OCI-LY7 (cell line): ENCODE results near the gene NCAPH2. TPM values are rescaled to one million over a fixed set of nuclear protein-coding genes. Genes with fewer than 3 reads are reported as not detected.
A peak's percentile ranks its signal among the peaks of the same experiment; 100 is the strongest.

Source experiments
- BruUV-seq: library from RNA; stranded (reverse); fragments of 400-500 nt; replicated peaks from 2 replicates; lab custom pipeline; 2021; lab: Mats Ljungman, UMichigan
- CTCF ChIA-PET: fragments of 300-600 bp; sonication (Branson Sonifier 250); formaldehyde crosslinking; loops from one replicate; lab custom pipeline; 2022; ENCODE audit warnings: antibody characterized with exemption; ENCODE audit not compliant: unreplicated experiment; lab: Charles Lee
- POLR2A ChIA-PET: fragments of 300-600 bp; sonication (Branson Sonifier 250); formaldehyde crosslinking; loops from one replicate; lab custom pipeline; 2022; ENCODE audit warnings: antibody characterized with exemption; lab: Charles Lee
- DNase-seq: peaks from one replicate; pipeline ENCODE4 v3.0.0-alpha.2; 2015; ENCODE audit warnings: low spot score
- H2AFZ ChIP-seq: fragments of 200-600 bp; sonication (generic), shearing (Covaris generic); 2 replicates; pipeline ENCODE4 v1.6.1; 2014; ENCODE audit warnings: mild to moderate bottlenecking, antibody characterized with exemption, low read length, moderate library complexity
- H3K27ac ChIP-seq: fragments of 200-600 bp; sonication (generic); 2 replicates; pipeline ENCODE4 v1.5.1; 2014; ENCODE audit warnings: mixed run types, low read depth, mild to moderate bottlenecking, moderate library complexity, low read length, inconsistent platforms; ENCODE audit not compliant: poor library complexity, severe bottlenecking
- H3K36me3 ChIP-seq: fragments of 200-600 bp; sonication (generic); 2 replicates; pipeline ENCODE4 v1.6.1; 2014; ENCODE audit warnings: mild to moderate bottlenecking, antibody characterized with exemption, low read length, moderate library complexity, mixed read lengths; ENCODE audit not compliant: insufficient read depth
- H3K4me1 ChIP-seq: fragments of 200-600 bp; sonication (generic); 2 replicates; pipeline ENCODE4 v1.5.1; 2014; ENCODE audit warnings: mild to moderate bottlenecking, low read length; ENCODE audit not compliant: insufficient read depth, poor library complexity, severe bottlenecking
- H3K4me2 ChIP-seq: fragments of 200-600 bp; sonication (generic); 2 replicates; pipeline ENCODE4 v1.6.1; 2014; ENCODE audit warnings: mild to moderate bottlenecking, low read length
- H3K4me3 ChIP-seq: fragments of 200-600 bp; sonication (generic); 2 replicates; pipeline ENCODE4 v1.5.1; 2014; ENCODE audit warnings: mild to moderate bottlenecking, low read depth, low read length; ENCODE audit not compliant: poor library complexity, severe bottlenecking
- H3K79me2 ChIP-seq: fragments of 200-600 bp; sonication (generic); 2 replicates; pipeline ENCODE4 v1.6.1; 2016; ENCODE audit warnings: low read depth, mild to moderate bottlenecking, low read length, moderate library complexity, mixed read lengths; ENCODE audit not compliant: insufficient read depth
- H3K9me2 ChIP-seq: fragments of 200-600 bp; sonication (generic); 2 replicates; pipeline ENCODE4 v1.6.1; 2016; ENCODE audit warnings: mild to moderate bottlenecking, low read length, mixed read lengths; ENCODE audit not compliant: insufficient read depth
- H3K9me3 ChIP-seq: fragments of 200-600 bp; sonication (generic); 2 replicates; pipeline ENCODE4 v1.6.1; 2014; ENCODE audit warnings: mild to moderate bottlenecking, mixed run types, low read length, mixed read lengths
- H4K20me1 ChIP-seq: fragments of 200-600 bp; sonication (generic); 2 replicates; pipeline ENCODE4 v1.6.1; 2014; ENCODE audit warnings: mild to moderate bottlenecking, antibody characterized with exemption, low read length, moderate library complexity, mixed read lengths; ENCODE audit not compliant: insufficient read depth
- EZH2phosphoT487 ChIP-seq: fragments of 200-600 bp; sonication (generic); IDR thresholded peaks from 2 replicates; pipeline ENCODE4 v1.6.1; 2018; ENCODE audit warnings: low read depth, borderline replicate concordance, mild to moderate bottlenecking, mixed run types, antibody characterized with exemption, low read length, moderate library complexity, mixed read lengths
- intact Hi-C: fragments of 100-400 bp; cut with micrococcal nuclease; formaldehyde crosslinking; loops from one replicate; pipeline ENCODE4 v1.10.0; 2022; ENCODE audit not compliant: unreplicated experiment
- total RNA-seq, 2 experiments: library from RNA; depleted of rRNA in 1 of 2; stranded (reverse); fragments of >200 nt in 1 of 2; shearing (Covaris generic) in 1 of 2; gene quantifications; 2 replicates each; pipeline ENCODE4 v1.2.3, GENCODE V29; 2014 to 2022
- TF ChIP-seq, protein P1 (sequence below): fragments of 200-600 bp; sonication (generic); conservative IDR thresholded peaks from 2 replicates; pipeline ENCODE4 v1.5.1; 2014; ENCODE audit warnings: mild to moderate bottlenecking, antibody characterized with exemption, low read length, moderate library complexity, mixed read lengths

NCAPH2 gene
- total RNA-seq, 2 experiments from 2014 or later, result 126 to 129 TPM

DNA sequence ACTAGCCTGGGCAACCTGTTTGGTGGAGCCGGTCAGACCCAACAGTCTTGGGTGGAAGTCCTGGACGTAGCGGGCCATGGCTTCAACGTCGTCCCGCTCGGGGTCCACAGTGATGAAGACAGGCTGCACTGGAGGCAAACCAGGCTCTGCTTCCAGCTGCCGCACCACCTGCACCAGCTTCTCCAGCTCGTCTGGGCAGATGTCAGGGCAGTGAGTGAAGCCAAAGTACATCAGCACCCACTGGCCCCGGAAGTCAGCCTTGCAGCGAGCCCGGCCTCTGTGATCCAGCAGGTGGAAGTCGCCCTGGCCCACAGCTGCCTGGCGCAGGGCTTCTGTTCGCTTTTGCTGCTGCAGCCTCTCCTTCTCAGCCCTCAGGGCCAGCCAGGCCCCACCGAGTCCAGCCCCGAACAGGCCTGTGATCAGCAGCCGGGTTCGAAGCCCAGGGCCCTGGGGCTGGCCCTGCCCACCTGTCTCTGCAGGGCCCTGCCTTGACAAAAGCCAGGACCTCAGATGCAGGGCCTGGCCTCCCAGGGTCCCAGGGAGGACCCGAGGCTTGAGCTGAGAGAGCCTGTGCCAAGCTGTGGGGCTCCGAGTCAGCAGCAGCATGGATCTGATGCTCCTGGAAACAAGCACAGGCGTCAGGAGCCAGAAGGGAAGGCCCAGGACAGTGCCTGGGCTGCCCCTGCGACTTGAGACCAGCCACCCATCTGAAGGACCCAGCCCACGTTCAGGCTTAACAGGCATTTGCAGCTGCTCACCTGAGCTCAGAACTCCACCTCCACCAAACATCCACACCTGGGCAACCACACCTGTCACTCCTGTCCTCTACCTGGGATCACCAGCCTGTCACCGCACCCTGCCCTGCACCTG lies 16.0 kb downstream of the NCAPH2 start:
- Histone ChIP-seq H3K79me2 (peaks cover 4% of the 10 kb centered on the region; the same call in 1 of the 2 replicates), H3K4me2 (peak overlapping the region; percentile 93), H3K27ac (peak overlapping the region; percentile 92), H2AFZ (no peak overlapping the region), H3K36me3 (peaks cover 60% of the 10 kb centered on the region), H3K9me3 (no peaks in the 10 kb centered on the region), H3K4me1 (peaks cover 16% of the 10 kb centered on the region), H3K9me2 (no peaks in the 10 kb centered on the region), H4K20me1 (no peaks in the 10 kb centered on the region), H3K4me3 (peak overlapping the region; percentile 77)
- BruUV-seq, result no TSS peak
- ChIA-PET CTCF (no interaction called here), POLR2A (interaction anchor here (1.3 to 3.3 kb wide), 2 partner anchors 9 to 15 kb away, joined by 3 to 33 read pairs; partner anchors contain the start of genes LMF2 and NCAPH2)
- TF ChIP-seq, protein P1, sequence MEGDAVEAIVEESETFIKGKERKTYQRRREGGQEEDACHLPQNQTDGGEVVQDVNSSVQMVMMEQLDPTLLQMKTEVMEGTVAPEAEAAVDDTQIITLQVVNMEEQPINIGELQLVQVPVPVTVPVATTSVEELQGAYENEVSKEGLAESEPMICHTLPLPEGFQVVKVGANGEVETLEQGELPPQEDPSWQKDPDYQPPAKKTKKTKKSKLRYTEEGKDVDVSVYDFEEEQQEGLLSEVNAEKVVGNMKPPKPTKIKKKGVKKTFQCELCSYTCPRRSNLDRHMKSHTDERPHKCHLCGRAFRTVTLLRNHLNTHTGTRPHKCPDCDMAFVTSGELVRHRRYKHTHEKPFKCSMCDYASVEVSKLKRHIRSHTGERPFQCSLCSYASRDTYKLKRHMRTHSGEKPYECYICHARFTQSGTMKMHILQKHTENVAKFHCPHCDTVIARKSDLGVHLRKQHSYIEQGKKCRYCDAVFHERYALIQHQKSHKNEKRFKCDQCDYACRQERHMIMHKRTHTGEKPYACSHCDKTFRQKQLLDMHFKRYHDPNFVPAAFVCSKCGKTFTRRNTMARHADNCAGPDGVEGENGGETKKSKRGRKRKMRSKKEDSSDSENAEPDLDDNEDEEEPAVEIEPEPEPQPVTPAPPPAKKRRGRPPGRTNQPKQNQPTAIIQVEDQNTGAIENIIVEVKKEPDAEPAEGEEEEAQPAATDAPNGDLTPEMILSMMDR, result no peak
- no peak for TF ChIP-seq EZH2phosphoT487
- intact Hi-C loops, result loop anchor here (2.0 kb wide), 1 partner anchor 55 kb away; no protein-coding TSS in a partner anchor
- no peak for DNase-seq

DNA sequence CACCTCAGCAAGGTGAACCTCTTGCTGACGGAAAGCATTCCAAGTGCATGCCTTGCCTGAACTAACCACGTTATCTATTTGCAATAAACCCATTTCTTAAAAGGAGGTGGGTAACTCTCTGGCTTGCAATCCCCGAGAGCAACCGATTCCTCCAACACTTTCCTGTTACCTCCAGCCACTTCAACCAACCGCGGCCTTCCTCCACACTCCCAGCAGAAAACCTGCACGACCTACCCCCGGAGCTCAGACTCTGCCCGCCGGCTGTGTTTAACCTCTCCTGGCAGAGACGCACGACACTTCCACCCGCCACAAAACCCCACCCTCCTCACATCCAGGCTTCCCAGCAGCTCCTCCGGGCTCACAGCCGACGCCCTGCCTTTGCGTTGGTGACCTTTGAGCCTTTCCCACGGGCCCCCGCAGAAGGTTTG lies 16.7 kb downstream of the NCAPH2 start:
- Histone ChIP-seq H3K4me2 (peak overlapping the region; percentile 93), H3K36me3 (peaks cover 54% of the 10 kb centered on the region), H3K79me2 (peaks cover 4% of the 10 kb centered on the region; the same call in 1 of the 2 replicates), H3K4me1 (peaks cover 18% of the 10 kb centered on the region), H4K20me1 (no peaks in the 10 kb centered on the region), H3K4me3 (peak overlapping the region; percentile 77), H3K9me3 (no peaks in the 10 kb centered on the region), H2AFZ (no peak overlapping the region), H3K27ac (peak overlapping the region; percentile 92), H3K9me2 (no peaks in the 10 kb centered on the region)
- DNase-seq, result peak; percentile 27
- TF ChIP-seq, protein P1, result no peak
- TF ChIP-seq EZH2phosphoT487, result no peak
- intact Hi-C loops, result loop anchor here (1.0 to 5.0 kb wide), 3 partner anchors 16 to 282 kb away; partner anchors contain the start of gene NCAPH2
- POLR2A ChIA-PET, result interaction anchor here (0.6 to 3.3 kb wide), 7 partner anchors 9 to 127 kb away, joined by 3 to 33 read pairs (median 4); partner anchors contain the start of genes LMF2 and NCAPH2
- CTCF ChIA-PET, result interaction anchor here (1.0 to 1.6 kb wide), 2 partner anchors 54 to 272 kb away, joined by 3 to 6 read pairs; no protein-coding TSS in a partner anchor
- no TSS peak for BruUV-seq
